Neural cell (in vitro differentiated cells): ENCODE data around the gene STKLD1. TPM values are rescaled to one million over a fixed set of nuclear protein-coding genes. Genes with fewer than 3 reads are reported as not detected.

Experiments
- H2AFZ ChIP-seq: fragments of 200-600, 300-800 bp; sonication (generic), shearing (Covaris generic); 2 replicates; pipeline ENCODE4 v1.6.0; 2014; ENCODE audit warnings: low read depth, mild to moderate bottlenecking, antibody characterized with exemption, low read length, moderate library complexity
- H3F3A ChIP-seq: fragments of 200-600 bp; shearing (Covaris generic); 2 replicates; pipeline ENCODE4 v1.6.1; 2016; ENCODE audit warnings: mild to moderate bottlenecking, moderate library complexity, mixed read lengths, antibody characterized with exemption, low read length; ENCODE audit not compliant: insufficient read depth, poor library complexity, severe bottlenecking
- H3K27ac ChIP-seq: fragments of 200-600, 300-800 bp; sonication (generic), shearing (Covaris generic); 2 replicates; pipeline ENCODE4 v1.5.1; 2014; ENCODE audit warnings: mild to moderate bottlenecking, low read length, moderate library complexity
- H3K27me3 ChIP-seq: fragments of 300-800, 200-600 bp; sonication (generic), shearing (Covaris generic); 2 replicates; pipeline ENCODE4 v1.6.0; 2014; ENCODE audit warnings: mild to moderate bottlenecking, low read depth, low read length, moderate library complexity; ENCODE audit not compliant: insufficient read depth
- H3K36me3 ChIP-seq: fragments of 300-800, 200-600 bp; sonication (generic), shearing (Covaris generic); 2 replicates; pipeline ENCODE4 v1.5.1; 2014; ENCODE audit warnings: mild to moderate bottlenecking, antibody characterized with exemption, low read length, moderate library complexity; ENCODE audit not compliant: insufficient read depth
- H3K4me2 ChIP-seq: fragments of 300-800, 200-600 bp; sonication (generic), shearing (Covaris generic); 2 replicates; pipeline ENCODE4 v1.6.0; 2014; ENCODE audit warnings: mild to moderate bottlenecking, low read length
- H3K4me3 ChIP-seq: fragments of 300-800, 200-600 bp; sonication (generic), shearing (Covaris generic); 2 replicates; pipeline ENCODE4 v1.5.1; 2014; ENCODE audit warnings: mild to moderate bottlenecking, low read length, moderate library complexity
- H3K79me2 ChIP-seq: fragments of 200-600 bp; shearing (Covaris generic); replicated peaks from 2 replicates; pipeline ENCODE4 v1.6.0; 2014; ENCODE audit warnings: mild to moderate bottlenecking, low read length, moderate library complexity; ENCODE audit not compliant: insufficient read depth
- H3K9ac ChIP-seq: fragments of 300-800, 200-600 bp; sonication (generic), shearing (Covaris generic); 2 replicates; pipeline ENCODE4 v1.6.1; 2016; ENCODE audit warnings: mild to moderate bottlenecking, low read length, mixed read lengths
- H3K9me2 ChIP-seq: fragments of 200-600 bp; shearing (Covaris generic); 2 replicates; pipeline ENCODE4 v1.6.1; 2016; ENCODE audit warnings: mild to moderate bottlenecking, low read length, mixed read lengths; ENCODE audit not compliant: insufficient read depth
- H3K9me3 ChIP-seq: fragments of 200-600, 300-800 bp; sonication (generic), shearing (Covaris generic); 2 replicates; pipeline ENCODE4 v1.6.1; 2016; ENCODE audit warnings: mild to moderate bottlenecking, mixed run types, low read length, moderate library complexity, mixed read lengths
- H4K20me1 ChIP-seq: fragments of 200-600 bp; shearing (Covaris generic); 2 replicates; pipeline ENCODE4 v1.6.1; 2016; ENCODE audit warnings: mild to moderate bottlenecking, mixed run types; ENCODE audit not compliant: insufficient read depth
- CTCF ChIP-seq: fragments of 450-650 bp; IDR thresholded peaks from 2 replicates; pipeline ENCODE4 v1.5.1; 2014; ENCODE audit warnings: antibody characterized with exemption, mild to moderate bottlenecking, moderate library complexity; ENCODE audit not compliant: poor library complexity, severe bottlenecking
- EP300 ChIP-seq: fragments of 450-650 bp; conservative IDR thresholded peaks from 2 replicates; pipeline ENCODE4 v1.6.1; 2014; ENCODE audit warnings: antibody characterized with exemption, mild to moderate bottlenecking, moderate library complexity; ENCODE audit not compliant: poor library complexity, severe bottlenecking
- EZH2 ChIP-seq: fragments of 200-600, 300-800 bp; shearing (Covaris generic), sonication (generic); IDR thresholded peaks from 2 replicates; pipeline ENCODE4 v1.6.1; 2014; ENCODE audit warnings: antibody characterized with exemption, low read length, borderline replicate concordance, mild to moderate bottlenecking; ENCODE audit not compliant: insufficient read depth, poor library complexity, severe bottlenecking
- MXI1 ChIP-seq: fragments of 450-650 bp; conservative IDR thresholded peaks from 2 replicates; pipeline ENCODE4 v1.6.1; 2014; ENCODE audit warnings: antibody characterized with exemption, mild to moderate bottlenecking; ENCODE audit not compliant: poor library complexity, severe bottlenecking
- POLR2AphosphoS5 ChIP-seq: IDR thresholded peaks from 2 replicates; pipeline ENCODE4 v1.6.1; 2012
- RAD21 ChIP-seq: fragments of 450-650 bp; conservative IDR thresholded peaks from 2 replicates; pipeline ENCODE4 v1.6.1; 2014; ENCODE audit warnings: antibody characterized with exemption, mild to moderate bottlenecking, moderate library complexity
- REST ChIP-seq: IDR thresholded peaks from 2 replicates; pipeline ENCODE4 v1.6.1; 2012; ENCODE audit warnings: borderline replicate concordance
- SMC3 ChIP-seq: fragments of 450-650 bp; conservative IDR thresholded peaks from 2 replicates; pipeline ENCODE4 v1.6.1; 2014; ENCODE audit warnings: antibody characterized with exemption, mild to moderate bottlenecking, moderate library complexity; ENCODE audit not compliant: poor library complexity
- TAF1 ChIP-seq: IDR thresholded peaks from 2 replicates; pipeline ENCODE4 v1.6.1; 2012; ENCODE audit warnings: low read depth
- polyA plus RNA-seq: library from polyadenylated mRNA; depleted of rRNA; stranded (reverse); fragments of >200 nt; gene quantifications from 2 replicates; pipeline ENCODE4 v1.2.3, GENCODE V29; 2014

The STKLD1 gene
- polyA plus RNA-seq, 1 donor from 2014 or later = 1.1 TPM

- TF ChIP-seq POLR2AphosphoS5 = no peak
Measured at GRCh38 chr9:133443982-133444381, 67.8 kb downstream of the STKLD1 start (continued).

- H3K4me3 ChIP-seq = no peak overlapping the region
- no peak overlapping the region for H3K27ac ChIP-seq
- H3K27me3 ChIP-seq = no peaks in the 10 kb centered on the region
- no peaks in the 10 kb centered on the region for H3K9me3 ChIP-seq
- TF ChIP-seq CTCF (no peak), TAF1 (no peak), RAD21 (no peak), EZH2 (no peak), MXI1 (no peak), REST (no peak), EP300 (no peak), POLR2AphosphoS5 (no peak), SMC3 (no peak)
- no peak overlapping the region for H3K9ac ChIP-seq
- no peak overlapping the region for H3K4me2 ChIP-seq
- H4K20me1 ChIP-seq = no peaks in the 10 kb centered on the region
- H3K79me2 ChIP-seq = no peaks in the 10 kb centered on the region
- no peaks in the 10 kb centered on the region for H3K36me3 ChIP-seq
- no peaks in the 10 kb centered on the region for H3K9me2 ChIP-seq
- H2AFZ ChIP-seq = no peak overlapping the region
- H3F3A ChIP-seq = no peaks in the 10 kb centered on the region
Measured at GRCh38 chr9:133445293-133445969, 69.3 kb downstream of the STKLD1 start.

GRCh38 chr9:133448487-133448972 is 72.4 kb downstream of the STKLD1 start:
- Histone ChIP-seq H3K79me2 (no peaks in the 10 kb centered on the region), H3K36me3 (no peaks in the 10 kb centered on the region), H3K9me2 (no peaks in the 10 kb centered on the region), H3F3A (no peaks in the 10 kb centered on the region), H2AFZ (no peak overlapping the region), H3K9me3 (no peaks in the 10 kb centered on the region), H3K4me2 (no peak overlapping the region), H3K27me3 (no peaks in the 10 kb centered on the region), H3K4me3 (no peak overlapping the region), H3K9ac (no peak overlapping the region), H4K20me1 (no peaks in the 10 kb centered on the region), H3K27ac (no peak overlapping the region)
- TF ChIP-seq TAF1 = no peak
- TF ChIP-seq REST = no peak
